ENCODE results near the gene MCM5.
"Not testable (repeated sequence)": the region's sequence is repeated elsewhere in the genome, so short reads cannot be mapped to it uniquely, and the experiment has no call there.

The MCM5 gene

DNA sequence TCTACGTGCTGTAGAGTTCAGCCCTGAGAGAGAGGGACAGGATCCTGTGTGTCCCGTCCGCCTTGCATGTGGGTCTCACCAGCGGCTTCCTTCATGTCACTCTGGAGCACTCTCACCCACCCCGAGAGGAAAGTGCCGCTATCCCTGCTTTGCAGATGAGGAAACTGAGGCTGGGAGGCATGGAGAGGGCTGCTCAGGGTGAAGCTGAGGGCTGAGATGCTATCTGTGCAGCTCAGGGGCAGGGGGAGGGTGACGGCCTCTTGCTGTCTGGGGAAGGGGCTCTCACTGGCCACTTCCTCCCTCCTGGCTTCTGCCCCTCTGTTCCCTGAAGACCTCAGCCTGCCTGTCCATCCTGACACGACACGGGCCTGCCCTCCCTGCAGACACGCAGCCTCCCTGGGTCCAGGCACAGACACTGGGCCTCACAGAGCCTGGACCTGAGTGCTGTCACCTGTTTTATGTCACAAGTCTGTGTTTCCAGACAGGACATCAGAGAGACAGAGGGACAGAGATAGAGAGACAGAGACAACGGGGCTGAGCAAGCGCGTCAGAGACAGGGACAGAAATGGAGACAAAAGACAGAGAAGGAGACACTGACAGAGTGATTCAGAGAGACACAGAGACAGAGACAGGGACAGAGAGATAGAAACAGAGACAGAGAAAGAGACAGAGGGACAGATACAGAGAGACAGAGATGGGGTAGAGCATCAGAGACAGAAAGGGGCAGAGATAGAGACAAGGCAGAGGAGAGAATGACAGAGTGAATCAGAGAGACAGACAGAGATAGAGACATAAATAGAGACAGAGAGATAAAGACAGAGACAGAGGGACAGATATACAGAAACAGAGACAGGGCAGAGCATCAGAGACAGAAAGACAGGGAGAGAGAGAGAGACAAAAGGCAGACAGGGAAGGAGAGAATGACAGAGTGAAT lies 53.1 kb downstream of the MCM5 start:
- no peak for DNase-seq

DNA sequence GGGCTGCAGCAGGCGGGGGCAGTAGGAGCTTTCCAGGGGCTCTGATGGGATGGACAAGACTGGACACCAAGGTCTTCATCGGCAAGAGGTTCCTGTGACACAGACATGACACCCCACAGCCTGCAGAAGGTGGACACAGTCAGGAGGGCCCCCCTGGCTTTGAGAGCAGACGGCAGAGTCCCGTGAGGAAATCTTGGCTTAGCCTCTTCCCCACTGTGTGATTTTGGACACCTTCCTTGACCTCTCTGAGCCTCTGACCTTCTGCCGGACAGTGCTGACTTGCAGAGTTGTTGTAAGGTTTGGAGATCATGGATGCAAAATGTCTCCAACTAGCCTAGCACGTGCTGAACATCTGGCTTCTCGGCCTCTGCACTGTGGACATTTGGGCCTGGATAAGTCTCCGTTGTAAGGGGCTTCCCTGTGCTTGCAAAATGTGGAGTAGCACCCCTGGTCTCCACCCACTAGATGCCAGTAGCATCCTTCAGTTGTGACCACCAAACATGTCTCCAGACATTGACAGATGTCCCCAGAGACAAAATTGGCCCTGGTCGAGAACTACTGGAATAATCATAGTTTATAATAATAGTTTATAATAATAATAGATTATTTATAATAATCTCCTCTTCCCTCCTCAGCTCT lies 54.6 kb downstream of the MCM5 start:
- DNase-seq = no peak

- no peak for DNase-seq
Observed at GRCh38 chr22:35455529-35455928, 55.6 kb downstream of the MCM5 start.

DNA sequence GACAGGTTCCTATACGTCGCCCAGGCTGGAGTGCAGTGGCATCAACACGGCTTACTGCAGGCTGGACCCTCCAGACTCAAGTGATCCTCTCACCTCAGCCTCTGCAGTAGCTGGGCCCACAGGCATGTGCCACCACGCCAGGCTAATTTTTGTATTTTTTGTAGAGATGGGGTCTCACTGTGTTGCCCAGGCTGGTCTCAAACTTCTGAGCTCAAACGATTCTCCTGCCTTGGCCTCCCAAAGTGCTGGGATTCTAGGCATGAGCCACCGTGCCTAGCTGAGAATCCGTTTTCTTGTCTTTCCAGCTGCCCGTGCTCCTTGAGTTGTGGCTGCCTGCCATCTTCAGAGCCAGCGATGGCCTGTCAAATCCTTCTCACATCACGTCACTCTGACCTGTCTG lies 56.8 kb downstream of the MCM5 start:
- no peak for DNase-seq

DNA sequence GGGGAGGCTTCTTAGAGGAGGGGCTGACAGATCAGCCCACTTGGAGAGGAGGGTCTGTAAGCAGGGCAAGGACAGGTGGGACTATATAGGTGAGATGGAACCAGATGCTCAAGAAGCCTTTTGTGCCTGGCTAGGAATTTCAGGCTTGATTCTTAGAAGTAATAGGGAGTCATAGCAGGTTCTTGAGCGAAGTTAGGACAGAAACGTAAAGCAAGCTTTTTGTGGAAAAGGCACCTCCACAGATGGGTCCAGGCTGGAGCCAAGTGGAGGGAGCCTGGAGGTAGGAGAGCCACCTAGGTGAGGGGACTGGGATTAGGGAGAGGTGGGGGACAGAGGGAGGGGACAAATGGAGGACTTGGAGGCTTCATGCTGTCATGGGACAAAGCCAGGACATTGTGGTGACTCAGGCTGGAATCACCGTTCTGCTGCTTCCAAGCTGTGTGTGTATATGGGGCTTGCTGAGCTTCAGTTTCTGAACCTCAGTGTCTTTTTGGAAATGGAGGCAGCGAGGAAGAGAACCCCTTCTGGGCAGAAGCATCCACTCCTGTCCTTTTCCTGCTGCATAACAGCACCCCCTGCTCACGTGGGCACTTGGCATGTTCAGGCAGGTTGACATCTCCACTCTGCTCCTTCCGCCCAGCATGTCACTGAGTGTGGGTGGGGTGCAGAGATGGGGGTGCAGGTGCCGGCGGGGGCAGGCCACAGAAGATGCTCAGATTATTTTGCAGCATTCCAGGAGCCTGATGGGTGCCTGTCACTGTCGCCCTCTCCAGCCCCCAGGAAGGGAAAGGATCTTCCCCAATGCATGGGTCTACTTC lies 58.0 kb downstream of the MCM5 start:
- no peak for DNase-seq

DNA sequence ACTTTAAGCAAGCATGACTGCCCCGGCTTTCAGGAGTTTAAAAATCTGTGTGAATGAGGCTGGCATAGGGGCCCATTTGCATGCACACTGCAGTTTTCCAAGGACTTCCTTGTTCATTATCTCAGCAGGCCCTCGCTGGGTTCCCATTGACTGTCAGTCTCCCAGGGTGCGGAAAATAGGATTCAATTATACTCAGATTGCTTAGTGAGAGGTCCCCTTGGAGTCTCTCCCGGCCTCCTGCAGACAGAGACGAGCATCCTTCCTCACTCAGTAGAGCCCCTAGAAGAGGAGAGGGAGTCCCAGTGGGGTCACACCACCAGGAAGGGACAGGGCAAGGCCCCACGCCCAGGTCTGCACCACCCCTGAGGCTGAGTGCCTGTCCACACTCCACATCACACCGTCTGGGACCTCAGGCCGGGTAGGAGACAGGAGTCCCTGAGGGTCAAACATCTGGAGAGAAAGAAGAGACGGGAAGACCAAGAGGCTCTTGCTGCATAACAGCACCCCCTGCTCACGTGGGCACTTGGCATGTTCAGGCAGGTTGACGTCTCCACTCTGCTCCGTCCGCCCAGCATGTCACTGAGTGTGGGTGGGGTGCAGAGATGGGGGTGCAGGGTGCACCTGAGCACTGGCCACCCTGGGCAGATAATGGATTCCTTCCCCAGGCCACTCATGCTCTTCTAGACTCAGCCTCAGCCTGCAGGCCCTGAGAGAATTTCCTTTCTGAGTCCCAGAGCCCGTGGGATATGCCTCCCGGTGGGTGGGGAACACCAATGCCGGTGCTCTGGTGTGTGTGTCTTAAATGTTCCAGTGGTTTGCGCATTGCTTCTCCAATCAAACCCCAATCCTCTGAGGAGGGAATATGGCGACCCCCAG lies 58.8 kb downstream of the MCM5 start:
- no peak for DNase-seq

- DNase-seq = no peak
Observed at GRCh38 chr22:35459423-35459894, 59.5 kb downstream of the MCM5 start.

GRCh38 chr22:35459976-35460375 lies 60.0 kb downstream of the MCM5 start:
- DNase-seq = not testable (repeated sequence)

DNA sequence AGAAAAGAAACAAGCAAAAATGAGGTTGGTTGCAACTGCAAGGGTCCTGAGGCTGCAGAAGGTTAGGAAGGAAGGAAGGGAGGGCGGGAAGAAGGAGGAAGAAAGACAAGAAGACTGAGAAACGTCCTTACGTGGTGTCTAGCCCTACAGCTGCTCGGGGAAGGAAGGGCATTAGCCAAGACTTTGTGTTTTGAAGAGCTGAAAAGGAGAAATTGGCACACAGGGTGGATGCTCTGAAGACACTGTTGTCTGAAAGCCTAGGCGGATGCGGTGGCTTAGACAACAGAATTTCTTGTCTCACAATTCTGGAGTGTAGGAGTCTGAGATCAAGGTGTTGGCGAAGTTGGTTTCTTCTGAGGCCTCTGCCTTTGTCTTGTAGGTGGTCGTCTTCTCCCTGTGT lies 60.7 kb downstream of the MCM5 start:
- no peak for DNase-seq

- DNase-seq = no peak
Observed at GRCh38 chr22:35462498-35463230, 62.7 kb downstream of the MCM5 start.

GRCh38 chr22:35463231-35463933 lies 63.4 kb downstream of the MCM5 start:
- DNase-seq = no peak

DNA sequence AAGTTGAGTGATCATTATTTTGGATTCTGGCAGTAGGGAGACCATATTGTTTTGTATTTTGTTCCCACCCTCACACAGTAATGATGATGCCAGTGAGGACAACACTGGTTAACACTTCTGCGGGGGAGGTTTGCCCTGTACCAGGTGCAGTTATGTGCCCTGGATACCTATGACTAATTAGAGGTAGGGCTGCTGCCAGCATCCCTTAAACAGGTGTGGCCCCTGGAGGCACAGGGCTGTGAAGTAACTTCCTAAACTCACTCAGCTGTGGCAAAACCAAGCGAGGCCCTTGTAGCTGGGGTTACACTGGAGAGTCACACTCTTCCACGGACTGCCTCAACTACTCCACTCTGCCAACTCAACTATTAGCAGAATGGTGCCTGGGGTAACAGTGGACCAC lies 64.5 kb downstream of the MCM5 start:
- no peak for DNase-seq

DNA sequence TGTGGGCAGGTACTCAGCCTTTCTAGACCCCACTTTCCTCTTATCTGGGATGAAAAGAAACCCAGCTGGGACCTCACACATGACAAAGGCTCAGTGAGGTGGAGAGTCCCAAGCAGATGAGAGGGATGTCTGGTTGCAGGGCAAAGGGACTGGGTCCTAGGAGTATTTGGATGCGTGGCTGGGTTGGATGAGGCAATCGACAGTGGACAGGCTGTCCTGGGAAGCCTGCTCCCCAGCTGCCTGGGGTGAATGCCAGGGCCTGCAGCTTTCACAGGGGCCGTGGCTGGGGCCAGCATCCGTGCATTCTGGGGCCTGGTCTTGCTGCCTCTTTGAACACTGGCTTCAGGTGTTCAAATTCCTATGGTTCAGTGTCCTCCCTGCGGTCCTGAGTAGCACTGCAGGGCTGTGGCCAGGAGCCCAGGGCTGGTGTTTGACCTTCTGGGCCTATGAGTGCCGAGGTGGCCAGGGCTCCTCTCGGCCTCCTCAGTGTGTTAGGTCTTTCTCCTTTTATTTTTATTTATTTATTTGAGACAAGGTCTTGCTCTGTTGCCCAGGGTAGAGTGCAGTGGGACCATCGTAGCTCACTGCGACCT lies 65.3 kb downstream of the MCM5 start:
- DNase-seq = no peak

- DNase-seq = no peak
Observed at GRCh38 chr22:35467681-35468434, 67.9 kb downstream of the MCM5 start.

DNA sequence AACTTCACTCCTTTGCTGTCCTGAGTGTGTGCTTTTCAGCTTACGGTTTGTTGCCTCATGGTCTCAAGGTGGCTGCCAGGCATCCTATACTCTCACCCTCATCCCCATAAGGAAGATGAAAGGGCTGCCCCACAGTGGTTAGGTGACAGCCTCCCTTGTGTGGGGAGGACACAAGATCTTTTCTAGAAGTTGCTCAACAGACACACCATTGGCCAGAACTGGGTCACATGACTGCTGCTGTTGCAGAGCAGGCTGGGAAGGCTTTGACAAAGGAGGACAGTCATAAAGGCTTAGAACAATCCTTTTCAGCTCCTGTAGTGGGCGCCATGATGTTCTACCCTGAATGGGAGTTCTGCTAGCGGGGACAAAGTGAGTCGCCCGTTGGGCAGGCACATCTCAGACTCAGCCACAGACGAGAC lies 71.0 kb downstream of the MCM5 start:
- no peak for DNase-seq

DNA sequence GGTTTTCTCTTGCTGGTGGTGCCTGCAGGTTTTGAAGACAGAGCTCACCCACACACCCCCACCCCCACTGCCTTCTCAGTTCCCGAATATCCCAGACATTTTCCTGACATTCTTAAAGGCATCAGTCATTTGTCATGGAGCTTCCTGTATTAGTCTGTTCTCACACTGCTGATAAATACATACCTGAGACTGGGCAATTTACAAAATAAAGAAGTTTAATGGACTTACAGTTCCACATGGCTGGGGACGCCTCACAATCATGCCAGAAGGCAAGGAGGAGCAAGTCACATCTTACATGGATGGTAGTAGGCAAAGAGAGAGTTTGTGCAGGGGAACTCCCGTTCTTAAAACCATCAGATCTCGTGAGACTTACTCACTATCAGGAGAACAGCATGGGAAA lies 71.6 kb downstream of the MCM5 start:
- not testable (repeated sequence) for DNase-seq

GRCh38 chr22:35472488-35472887 lies 72.5 kb downstream of the MCM5 start:
- no peak for DNase-seq

DNA sequence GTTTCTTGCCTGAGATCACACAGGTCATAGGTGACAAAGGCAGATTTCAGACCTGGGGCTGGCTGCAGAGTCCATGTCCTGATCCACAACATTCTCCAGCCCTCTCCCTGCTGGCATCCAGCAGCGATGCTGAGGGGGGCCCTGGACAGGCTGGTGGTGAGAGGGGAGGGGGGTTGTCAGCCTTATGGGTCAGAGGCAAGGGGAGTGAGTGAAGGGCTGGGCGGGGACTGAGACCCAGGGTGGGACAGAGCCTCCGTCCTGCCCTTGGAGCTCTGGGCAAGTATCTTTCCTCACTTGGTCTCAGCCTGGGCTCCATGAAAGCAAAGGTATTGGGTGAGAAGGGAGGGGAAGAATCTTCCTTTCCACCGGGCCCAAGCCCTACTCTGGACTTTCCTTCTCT lies 74.0 kb downstream of the MCM5 start:
- no peak for DNase-seq
